Stimulated activated CD4-positive, alpha-beta T cell treated with anti-CD3 and anti-CD28 coated beads, TNF-alpha, amount 100 ng/mL, for 48 hours (primary cell): ENCODE results near the gene C9orf72.
A peak's percentile ranks its signal among the peaks of the same experiment; 100 is the strongest.

Source experiments
- DNase-seq, 3 donors: peaks; one replicate each; pipeline ENCODE4 v3.0.0-alpha.2; 2020; ENCODE audit warnings: low read depth in 3 of 3

Gene C9orf72

GRCh38 chr9:27573634-27574590 is 631 bp upstream of the C9orf72 start:
- peak; percentile 93 to 94 (median 94) for DNase-seq

GRCh38 chr9:27572566-27572917 is 739 bp downstream of the C9orf72 start:
- peak in 2 of 3 donors; percentile 15 to 60 for DNase-seq

GRCh38 chr9:27572061-27572460 is 1.2 kb downstream of the C9orf72 start:
- DNase-seq: no peak

- no peak for DNase-seq
Measured at GRCh38 chr9:27571011-27571410, 2.3 kb downstream of the C9orf72 start.

GRCh38 chr9:27569406-27569805 is 3.9 kb downstream of the C9orf72 start:
- DNase-seq: no peak

GRCh38 chr9:27566118-27566517 is 7.2 kb downstream of the C9orf72 start:
- no peak for DNase-seq

- DNase-seq: no peak
Measured at GRCh38 chr9:27565696-27566095, 7.6 kb downstream of the C9orf72 start.

- no peak for DNase-seq
Measured at GRCh38 chr9:27564670-27565069, 8.6 kb downstream of the C9orf72 start.

- no peak for DNase-seq
Measured at GRCh38 chr9:27563738-27564430, 9.4 kb downstream of the C9orf72 start.

GRCh38 chr9:27561685-27562084 is 11.6 kb downstream of the C9orf72 start:
- DNase-seq: no peak

GRCh38 chr9:27560457-27560856 is 12.8 kb downstream of the C9orf72 start:
- no peak for DNase-seq

GRCh38 chr9:27558307-27558706 is 15.0 kb downstream of the C9orf72 start:
- no peak for DNase-seq

- no peak for DNase-seq
Measured at GRCh38 chr9:27556470-27556869, 16.8 kb downstream of the C9orf72 start.

- DNase-seq: no peak
Measured at GRCh38 chr9:27554712-27555111, 18.6 kb downstream of the C9orf72 start.

- DNase-seq: no peak
Measured at GRCh38 chr9:27549196-27549755, 24.0 kb downstream of the C9orf72 start.

- no peak for DNase-seq
Measured at GRCh38 chr9:27548055-27548741, 25.1 kb downstream of the C9orf72 start.

- no peak for DNase-seq
Measured at GRCh38 chr9:27545471-27545870, 27.8 kb downstream of the C9orf72 start.

- no peak for DNase-seq
Measured at GRCh38 chr9:27542508-27542907, 30.8 kb downstream of the C9orf72 start.

GRCh38 chr9:27541740-27542139 is 31.5 kb downstream of the C9orf72 start:
- no peak for DNase-seq

GRCh38 chr9:27540502-27540901 is 32.8 kb downstream of the C9orf72 start:
- no peak for DNase-seq

GRCh38 chr9:27539479-27540441 is 33.5 kb downstream of the C9orf72 start:
- no peak for DNase-seq
